GM12892 (cell line): ENCODE data around the gene ETV1.

ENCODE experiments used
- POLR2A ChIP-seq: IDR thresholded peaks from 2 replicates; pipeline ENCODE4 v1.6.1; 2011; ENCODE audit warnings: low read depth, low read length, control low read depth
- POLR2AphosphoS5 ChIP-seq: IDR thresholded peaks from 2 replicates; pipeline ENCODE4 v1.6.1; 2011; ENCODE audit warnings: low read depth, low read length, control low read depth
- TAF1 ChIP-seq: IDR thresholded peaks from 2 replicates; pipeline ENCODE4 v1.6.1; 2011; ENCODE audit warnings: low read depth, mild to moderate bottlenecking, control low read depth, low read length, borderline replicate concordance

GRCh38 chr7:13945670-13946069 is 43.8 kb downstream of the ETV1 start:
- TF ChIP-seq POLR2A (no peak), TAF1 (no peak), POLR2AphosphoS5 (no peak)
